Lower leg skin (tissue), 4 donors: ENCODE results near the gene DMBT1. TPM values are rescaled to one million over a fixed set of nuclear protein-coding genes. Genes with fewer than 3 reads are reported as not detected.

Source experiments
- DNase-seq, 2 donors: peaks; one replicate each; pipeline ENCODE4 v3.0.0-alpha.2; 2019; ENCODE audit warnings: low spot score in 2 of 2
- H3K4me3 ChIP-seq: fragments of 200-600 bp; sonication (generic); 2 replicates; pipeline ENCODE4 v1.5.1; 2017; ENCODE audit warnings: mild to moderate bottlenecking, low read depth; ENCODE audit not compliant: poor library complexity, severe bottlenecking
- CTCF ChIP-seq, 3 donors: fragments of 450-650 bp; IDR thresholded peaks; one replicate each; pipeline ENCODE4 v1.5.1; 2016; ENCODE audit warnings: antibody characterized with exemption in 3 of 3, mild to moderate bottlenecking in 3 of 3, moderate library complexity in 2 of 3
- POLR2A ChIP-seq, 2 donors: fragments of 450-650 bp; IDR thresholded peaks; one replicate each; pipeline ENCODE4 v1.6.1; 2016 to 2017; ENCODE audit warnings: antibody characterized with exemption in 2 of 2, mild to moderate bottlenecking in 1 of 2, moderate library complexity in 1 of 2
- WGBS, 2 donors: methylation state at CpG; one replicate each; pipeline ENCODE4 v1.1.5; 2018; 5-methylcytosine and 5-hydroxymethylcytosine counted together
- intact Hi-C: fragments of 100-400 bp; cut with DNase I; formaldehyde crosslinking; loops from one replicate; pipeline ENCODE4 v1.15.0; 2023; ENCODE audit warnings: low total_unique reads
- total RNA-seq, 4 donors: library from RNA; depleted of rRNA; stranded (reverse); fragments of >200 nt; gene quantifications; one replicate each; pipeline ENCODE4 v1.1.0, GENCODE V29; 2016

The DMBT1 gene
- total RNA-seq, 4 donors from 2014 or later: 0.04 to 0.29 (median 0.26) TPM; not detected in 1

GRCh38 chr10:122656741-122657140, 96.2 kb downstream of the DMBT1 start:
- DNase-seq: peak in 1 of 2 donors; percentile 28

GRCh38 chr10:122657255-122657654, 96.7 kb downstream of the DMBT1 start:
- TF ChIP-seq POLR2A (IDR thresholded peaks at IDR 0.05) (no peak), CTCF (IDR thresholded peaks at IDR 0.05) (no peak)
- WGBS, 2 donors: 68% methylated on average over 3 to 4 of the region's 4 CpGs
- intact Hi-C loops: no loop called here
- DNase-seq: peak in 1 of 2 donors; percentile 34
- H3K4me3 ChIP-seq: no peak overlapping the region

More at GRCh38 chr10:122656741-122657140, 96.2 kb downstream of the DMBT1 start:
- 88 to 89% methylated on average over 5 of the region's 5 CpGs for WGBS, 2 donors
- TF ChIP-seq POLR2A (IDR thresholded peaks at IDR 0.05) (no peak), CTCF (IDR thresholded peaks at IDR 0.05) (no peak)
- H3K4me3 ChIP-seq: no peak overlapping the region
- intact Hi-C loops: no loop called here

GRCh38 chr10:122657729-122658128, 97.2 kb downstream of the DMBT1 start:
- WGBS, 2 donors: 37 to 46% methylated on average over 3 of the region's 3 CpGs
- no peak for DNase-seq
- no peak for TF ChIP-seq POLR2A (IDR thresholded peaks at IDR 0.05)
- no peak for TF ChIP-seq CTCF (IDR thresholded peaks at IDR 0.05)
- no peak overlapping the region for H3K4me3 ChIP-seq
- intact Hi-C loops: no loop called here

GRCh38 chr10:122658356-122659049, 97.9 kb downstream of the DMBT1 start:
- H3K4me3 ChIP-seq: no peak overlapping the region
- WGBS, 2 donors: 60 to 76% methylated on average over 8 of the region's 8 CpGs
- TF ChIP-seq CTCF (IDR thresholded peaks at IDR 0.05) (no peak), POLR2A (IDR thresholded peaks at IDR 0.05) (no peak)
- intact Hi-C loops: no loop called here
- DNase-seq: peak in 1 of 2 donors; percentile 50

GRCh38 chr10:122659126-122659525, 98.6 kb downstream of the DMBT1 start:
- DNase-seq: peak in 1 of 2 donors; percentile 50
- no peak for TF ChIP-seq CTCF (IDR thresholded peaks at IDR 0.05)
- TF ChIP-seq POLR2A (IDR thresholded peaks at IDR 0.05): no peak
- 83 to 84% methylated on average over 6 of the region's 6 CpGs for WGBS, 2 donors
- intact Hi-C loops: no loop called here
- no peak overlapping the region for H3K4me3 ChIP-seq

GRCh38 chr10:122659651-122660050, 99.1 kb downstream of the DMBT1 start:
- no peak overlapping the region for H3K4me3 ChIP-seq
- 79 to 83% methylated on average over 7 of the region's 7 CpGs for WGBS, 2 donors
- intact Hi-C loops: no loop called here
- TF ChIP-seq CTCF (IDR thresholded peaks at IDR 0.05): no peak
- no peak for TF ChIP-seq POLR2A (IDR thresholded peaks at IDR 0.05)
- peak in 1 of 2 donors; percentile 37 for DNase-seq
